Measurements from ENCODE around the gene PROB1.
"Not testable (repeated sequence)": the region's sequence is repeated elsewhere in the genome, so short reads cannot be mapped to it uniquely, and the experiment has no call there.

PROB1 gene

GRCh38 chr5:139379626-139380449 lies 15.1 kb downstream of the PROB1 start:
- no peak for DNase-seq (ENCODE audit: low read depth, low spot score)

GRCh38 chr5:139378941-139379361 lies 16.0 kb downstream of the PROB1 start:
- DNase-seq (ENCODE audit: low read depth, low spot score) = no peak

DNA sequence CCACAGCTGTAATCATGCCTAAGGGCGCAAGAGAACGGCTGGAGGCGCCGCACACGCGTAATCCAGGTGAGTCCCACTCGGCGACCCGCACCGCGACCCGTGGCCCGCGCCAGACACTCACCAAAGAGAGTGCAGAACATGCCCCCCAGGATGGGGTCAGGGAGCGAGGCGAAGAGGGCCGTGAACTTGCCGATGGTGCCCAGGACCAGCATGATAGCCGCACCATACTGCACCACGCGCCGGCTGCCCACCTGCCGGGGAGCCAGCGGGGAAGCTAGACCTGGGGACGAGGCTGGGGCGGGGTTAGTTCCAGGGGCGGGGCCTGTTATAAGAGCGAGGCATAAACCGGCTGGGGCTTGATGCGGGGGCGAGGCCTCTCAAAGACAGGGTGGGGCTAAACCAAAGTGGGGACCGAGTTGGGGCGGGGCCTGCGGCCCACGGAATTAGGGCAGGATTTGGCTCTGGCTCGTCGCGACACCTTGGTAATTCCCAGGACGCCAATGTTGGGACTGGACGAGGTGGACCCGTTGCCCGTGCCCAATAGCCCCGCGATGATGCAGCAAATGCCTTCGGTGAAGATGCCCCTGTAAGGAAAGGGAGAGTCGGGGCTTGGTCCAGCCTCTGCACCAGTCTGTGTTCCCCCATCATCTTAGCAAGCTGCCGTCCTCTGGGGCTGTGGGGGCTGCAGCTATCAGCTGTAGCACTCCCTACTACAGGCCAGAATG lies 16.6 kb downstream of the PROB1 start:
- DNase-seq (ENCODE audit: low read depth, low spot score) = no peak

DNA sequence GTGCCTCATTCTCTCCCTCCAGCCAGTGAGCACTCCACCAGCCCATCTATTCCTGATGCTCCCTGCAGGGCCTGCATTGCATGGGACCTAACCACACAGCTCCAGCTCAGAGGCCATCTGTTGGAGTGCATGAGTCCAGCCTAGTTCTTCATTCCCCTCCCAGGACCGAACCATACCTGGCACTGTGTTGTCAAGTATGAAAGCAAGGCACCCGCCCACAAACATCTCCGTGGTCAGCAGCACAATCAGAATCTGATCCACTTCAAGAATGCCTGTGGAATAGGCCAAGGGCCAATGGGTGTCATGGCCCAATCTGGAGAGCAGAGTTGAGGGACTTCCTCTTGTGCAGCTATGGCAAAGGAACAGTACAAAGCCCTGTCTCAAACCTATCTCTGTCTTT lies 17.7 kb downstream of the PROB1 start:
- DNase-seq (ENCODE audit: low read depth, low spot score) = no peak

- no peak for DNase-seq (ENCODE audit: low read depth, low spot score)
Measured at GRCh38 chr5:139376364-139376763, 18.5 kb downstream of the PROB1 start.

- no peak for DNase-seq (ENCODE audit: low read depth, low spot score)
Measured at GRCh38 chr5:139374909-139375308, 20.0 kb downstream of the PROB1 start.

GRCh38 chr5:139371482-139372435 lies 23.1 kb downstream of the PROB1 start:
- peak; percentile 42 for DNase-seq (ENCODE audit: low read depth, low spot score)

- no peak for DNase-seq (ENCODE audit: low read depth, low spot score)
Measured at GRCh38 chr5:139369181-139369580, 25.7 kb downstream of the PROB1 start.

GRCh38 chr5:139368613-139369012 lies 26.3 kb downstream of the PROB1 start:
- DNase-seq (ENCODE audit: low read depth, low spot score) = no peak

DNA sequence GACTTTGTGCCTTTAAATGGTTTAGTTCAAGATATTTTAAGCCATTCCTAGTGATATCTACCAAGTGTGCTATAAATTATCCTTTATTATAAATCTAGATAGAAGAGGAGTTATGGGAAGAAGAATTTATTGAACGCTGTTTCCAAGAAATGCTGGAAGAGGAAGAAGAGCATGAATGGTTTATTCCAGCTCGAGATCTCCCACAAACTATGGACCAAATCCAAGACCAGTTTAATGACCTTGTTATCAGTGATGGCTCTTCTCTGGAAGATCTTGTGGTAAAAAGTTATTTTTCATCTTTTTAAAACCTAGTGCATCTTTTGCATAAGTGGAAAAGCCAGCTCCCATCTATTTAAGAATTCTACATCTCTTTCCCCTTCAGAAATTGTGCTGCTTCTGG lies 30.4 kb downstream of the PROB1 start:
- no peak for DNase-seq (ENCODE audit: low read depth, low spot score)

DNA sequence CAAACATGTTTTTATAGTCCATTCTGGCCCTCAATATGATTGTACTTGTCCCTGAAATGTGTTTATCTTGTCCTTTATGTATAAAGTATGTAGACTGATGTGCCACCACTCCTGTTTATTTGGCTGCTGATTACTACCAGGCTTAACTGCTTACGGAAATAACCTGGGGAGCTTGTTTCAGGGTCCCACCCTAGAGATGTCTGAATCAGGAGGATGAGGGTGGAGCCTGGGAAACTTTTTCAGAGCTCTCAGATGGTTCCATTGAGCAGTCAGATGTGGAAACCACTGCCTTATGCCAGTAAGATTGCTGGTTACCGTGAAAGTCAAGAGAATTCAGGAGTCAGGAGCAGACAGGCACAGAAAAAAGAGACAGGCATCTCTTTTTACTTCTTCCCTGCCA lies 31.0 kb downstream of the PROB1 start:
- DNase-seq (ENCODE audit: low read depth, low spot score) = no peak

DNA sequence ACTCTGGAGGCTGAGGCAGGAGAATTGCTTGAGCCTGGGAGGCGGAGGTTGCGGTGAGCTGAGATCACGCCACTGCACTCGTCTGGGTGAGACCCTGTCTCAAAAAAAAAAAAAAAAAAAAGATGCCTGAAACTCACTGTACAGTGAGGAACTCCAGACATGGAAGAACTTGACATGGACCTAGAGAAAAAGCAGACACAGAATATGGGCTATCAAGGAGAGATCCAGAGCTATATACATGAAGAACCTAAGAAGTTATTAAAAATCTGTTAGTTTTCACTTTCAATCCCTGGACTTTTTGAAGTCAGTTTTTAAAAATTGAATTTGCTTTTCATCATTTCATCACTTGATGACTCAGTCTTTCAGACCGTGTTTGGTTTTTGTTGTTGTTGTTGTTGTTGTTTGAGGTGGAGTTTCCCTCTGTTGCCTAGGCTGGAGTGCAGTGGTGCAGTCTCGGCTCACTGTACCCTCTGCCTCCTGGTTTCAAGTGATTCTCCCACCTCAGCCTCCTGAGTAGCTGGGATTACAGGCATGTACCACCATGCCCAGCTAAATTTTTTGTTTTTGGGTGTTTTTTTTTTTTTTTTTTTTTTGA lies 33.0 kb downstream of the PROB1 start:
- DNase-seq (ENCODE audit: low read depth, low spot score) = no peak

GRCh38 chr5:139360384-139360783 lies 34.5 kb downstream of the PROB1 start:
- no peak for DNase-seq (ENCODE audit: low read depth, low spot score)

GRCh38 chr5:139358064-139358463 lies 36.8 kb downstream of the PROB1 start:
- no peak for DNase-seq (ENCODE audit: low read depth, low spot score)

DNA sequence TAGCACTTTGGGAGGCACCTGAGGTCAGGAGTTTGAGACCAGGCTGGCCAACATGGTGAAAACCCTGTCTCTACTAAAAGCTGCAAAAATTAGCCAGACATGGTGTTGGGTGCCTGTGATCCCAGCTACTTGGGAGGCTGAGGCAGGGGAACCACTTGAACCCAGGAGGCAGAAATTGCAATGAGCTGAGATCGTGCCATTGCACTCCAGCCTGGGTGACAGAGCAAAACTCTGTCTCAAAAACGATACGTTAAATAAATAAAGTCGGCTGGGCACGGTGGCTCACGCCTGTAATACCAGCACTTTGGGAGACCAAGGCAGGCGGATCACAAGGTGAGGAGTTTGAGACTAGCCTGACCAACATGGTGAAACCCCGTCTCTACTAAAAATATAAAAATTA lies 39.0 kb downstream of the PROB1 start:
- DNase-seq (ENCODE audit: low read depth, low spot score) = not testable (repeated sequence)

- no peak for DNase-seq (ENCODE audit: low read depth, low spot score)
Measured at GRCh38 chr5:139354186-139354585, 40.7 kb downstream of the PROB1 start.

- not testable (repeated sequence) for DNase-seq (ENCODE audit: low read depth, low spot score)
Measured at GRCh38 chr5:139347863-139348262, 47.0 kb downstream of the PROB1 start.

- DNase-seq (ENCODE audit: low read depth, low spot score) = not testable (repeated sequence)
Measured at GRCh38 chr5:139345442-139345841, 49.5 kb downstream of the PROB1 start.

GRCh38 chr5:139344177-139344576 lies 50.7 kb downstream of the PROB1 start:
- DNase-seq (ENCODE audit: low read depth, low spot score) = no peak

- no peak for DNase-seq (ENCODE audit: low read depth, low spot score)
Measured at GRCh38 chr5:139343476-139343875, 51.4 kb downstream of the PROB1 start.

DNA sequence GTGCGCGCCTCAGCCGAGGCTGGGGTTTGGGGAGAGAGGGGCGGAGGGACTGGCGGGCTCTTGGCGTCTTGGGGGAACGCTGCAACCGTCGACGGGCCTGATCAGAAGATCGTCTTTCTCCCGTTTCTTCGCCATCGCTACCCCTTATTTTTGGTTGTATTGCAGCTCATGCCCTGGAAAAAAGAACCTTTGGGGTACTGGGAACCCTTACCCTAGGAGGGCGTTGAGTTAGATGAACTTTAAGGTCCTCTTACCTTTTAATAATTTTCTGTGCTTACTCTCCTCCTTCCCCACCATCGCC lies 52.5 kb downstream of the PROB1 start:
- no peak for DNase-seq (ENCODE audit: low read depth, low spot score)
